ENCODE data around the gene MALRD1. TPM values are rescaled to one million over a fixed set of nuclear protein-coding genes. Genes with fewer than 3 reads are reported as not detected.
"Not testable (repeated sequence)": the region's sequence is repeated elsewhere in the genome, so short reads cannot be mapped to it uniquely, and the experiment has no call there.

Gene MALRD1
- total RNA-seq, 4 donors from 2014 or later, result 0.94 to 4.5 (median 2.3) TPM; not detected in 1

DNA sequence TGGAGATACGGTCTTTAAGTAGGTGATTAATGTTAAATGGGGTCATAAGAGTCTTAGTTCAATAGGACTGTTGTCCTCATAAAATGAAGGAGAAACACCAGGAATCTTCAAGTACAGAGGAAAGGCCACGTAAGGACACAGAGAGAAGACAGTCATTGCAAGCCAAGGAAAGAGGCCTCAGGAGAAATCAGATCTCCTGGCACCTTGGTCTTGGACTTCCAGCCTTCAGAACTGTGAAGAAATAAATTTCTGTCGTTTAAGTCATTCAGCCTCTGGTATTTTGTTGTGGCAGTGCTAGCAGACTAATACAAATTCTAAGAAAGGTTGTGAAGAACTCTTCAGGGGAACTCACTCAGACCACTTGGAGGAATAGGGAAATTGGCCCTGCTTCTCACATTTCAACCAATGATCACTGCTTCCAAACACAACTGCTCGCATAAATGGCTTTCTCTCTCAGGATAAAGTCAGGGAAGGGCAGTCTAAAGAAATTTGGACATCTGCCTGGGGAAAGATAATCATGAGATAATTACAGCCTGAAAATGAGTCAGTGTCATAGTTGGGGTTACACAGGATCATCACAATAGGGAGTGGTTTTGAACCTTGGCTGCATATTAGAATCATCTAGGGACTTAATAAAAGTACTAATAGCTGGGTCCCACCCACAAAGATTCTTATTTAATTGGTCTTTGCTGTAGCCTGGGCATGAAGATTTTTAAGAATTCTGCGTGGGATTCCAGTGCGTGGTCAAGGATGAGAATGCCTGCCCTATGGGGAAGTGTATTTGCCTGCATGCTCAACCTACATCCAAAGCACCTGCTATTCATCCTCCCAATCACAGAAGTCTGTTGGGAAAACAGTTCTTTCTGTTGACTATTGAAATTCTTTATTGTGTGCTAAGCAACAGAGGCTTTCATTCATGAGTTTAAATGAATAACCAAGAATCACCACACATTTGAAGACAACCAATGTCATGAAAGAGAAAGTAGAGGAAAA is 457.0 kb downstream of the MALRD1 start:
- 61 to 67% methylated on average over 6 of the region's 6 CpGs for WGBS, 2 donors
- Histone ChIP-seq H3K36me3 (no peaks in the 10 kb centered on the region), H3K4me3 (replicated peaks in 1 of 3) (no peak overlapping the region), H3K9me3 (no peaks in the 10 kb centered on the region), H3K4me1 (no peaks in the 10 kb centered on the region), H3K27ac (no peak overlapping the region), H3K27me3 (no peaks in the 10 kb centered on the region)
- TF ChIP-seq, protein P1, sequence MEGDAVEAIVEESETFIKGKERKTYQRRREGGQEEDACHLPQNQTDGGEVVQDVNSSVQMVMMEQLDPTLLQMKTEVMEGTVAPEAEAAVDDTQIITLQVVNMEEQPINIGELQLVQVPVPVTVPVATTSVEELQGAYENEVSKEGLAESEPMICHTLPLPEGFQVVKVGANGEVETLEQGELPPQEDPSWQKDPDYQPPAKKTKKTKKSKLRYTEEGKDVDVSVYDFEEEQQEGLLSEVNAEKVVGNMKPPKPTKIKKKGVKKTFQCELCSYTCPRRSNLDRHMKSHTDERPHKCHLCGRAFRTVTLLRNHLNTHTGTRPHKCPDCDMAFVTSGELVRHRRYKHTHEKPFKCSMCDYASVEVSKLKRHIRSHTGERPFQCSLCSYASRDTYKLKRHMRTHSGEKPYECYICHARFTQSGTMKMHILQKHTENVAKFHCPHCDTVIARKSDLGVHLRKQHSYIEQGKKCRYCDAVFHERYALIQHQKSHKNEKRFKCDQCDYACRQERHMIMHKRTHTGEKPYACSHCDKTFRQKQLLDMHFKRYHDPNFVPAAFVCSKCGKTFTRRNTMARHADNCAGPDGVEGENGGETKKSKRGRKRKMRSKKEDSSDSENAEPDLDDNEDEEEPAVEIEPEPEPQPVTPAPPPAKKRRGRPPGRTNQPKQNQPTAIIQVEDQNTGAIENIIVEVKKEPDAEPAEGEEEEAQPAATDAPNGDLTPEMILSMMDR (IDR thresholded peaks at IDR 0.05), result no peak
- TF ChIP-seq POLR2A (IDR thresholded peaks at IDR 0.05), result no peak
- intact Hi-C loops (cut with DNase I), result no loop called here
- DNase-seq, result no peak

DNA sequence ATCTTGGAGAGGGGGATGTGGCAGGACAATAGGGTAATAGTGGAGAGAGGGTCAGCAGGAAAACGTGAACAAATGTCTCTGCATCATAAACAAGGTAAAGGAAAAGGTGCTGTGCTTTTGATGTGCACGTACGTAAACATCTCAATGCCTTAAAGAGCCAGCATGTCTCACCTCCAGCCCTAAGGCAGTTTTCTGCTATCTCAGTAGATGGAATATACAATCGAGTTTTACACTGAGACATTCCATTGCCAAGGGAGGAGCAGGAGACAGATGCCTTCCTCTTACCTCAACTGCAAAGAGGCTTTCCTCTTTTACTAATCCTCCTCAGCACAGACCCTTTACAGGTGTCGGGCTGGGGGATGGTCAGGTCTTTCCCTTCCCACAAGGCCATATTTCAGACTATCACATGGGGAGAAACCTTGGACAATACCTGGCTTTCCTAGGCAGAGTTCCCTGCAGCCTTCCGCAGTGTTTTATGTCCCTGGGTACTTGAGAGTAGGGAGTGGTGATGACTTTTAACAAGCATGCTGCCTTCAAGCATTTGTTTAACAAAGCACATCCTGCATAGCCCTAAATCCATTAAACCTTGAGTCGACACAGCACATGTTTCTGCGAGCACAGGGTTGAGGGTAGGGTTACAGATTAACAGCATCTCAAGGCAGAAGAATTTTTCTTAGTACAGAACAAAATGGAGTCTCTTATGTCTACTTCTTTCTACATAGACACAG is 461.6 kb downstream of the MALRD1 start:
- H3K27ac ChIP-seq; H3K9me3 ChIP-seq; H3K4me1 ChIP-seq; H3K27me3 ChIP-seq; intact Hi-C loops (cut with DNase I); DNase-seq; H3K36me3 ChIP-seq; H3K4me3 ChIP-seq (replicated peaks in 1 of 3): not testable (repeated sequence)
- WGBS, 2 donors, result 45% methylated on average over 8 of the region's 8 CpGs

DNA sequence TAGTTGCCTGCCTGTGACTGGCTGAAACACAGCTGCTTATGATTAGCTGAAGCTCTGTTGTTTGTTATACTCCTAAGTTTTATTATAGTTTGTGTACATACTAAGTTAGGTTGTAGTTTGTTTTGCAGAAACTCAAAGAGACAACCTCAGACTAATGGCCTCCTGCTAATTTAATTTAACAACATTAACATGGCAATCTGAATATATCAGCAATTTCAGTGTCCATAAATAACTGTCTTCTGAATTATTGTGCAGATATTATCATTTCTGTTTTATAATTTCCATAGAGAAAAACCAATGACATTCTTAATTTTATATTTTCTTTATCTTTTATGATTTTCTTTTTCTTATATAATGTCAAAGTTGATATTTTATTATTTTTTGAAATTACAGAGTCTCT is 469.5 kb downstream of the MALRD1 start:
- Histone ChIP-seq H3K4me3 (replicated peaks in 1 of 3) (no peak overlapping the region), H3K36me3 (no peaks in the 10 kb centered on the region), H3K27ac (no peak overlapping the region), H3K27me3 (no peaks in the 10 kb centered on the region), H3K9me3 (no peaks in the 10 kb centered on the region), H3K4me1 (no peaks in the 10 kb centered on the region)
- intact Hi-C loops (cut with DNase I), result no loop called here
- TF ChIP-seq, protein P1 (IDR thresholded peaks at IDR 0.05), result no peak
- no peak for TF ChIP-seq POLR2A (IDR thresholded peaks at IDR 0.05)
- DNase-seq, result no peak

DNA sequence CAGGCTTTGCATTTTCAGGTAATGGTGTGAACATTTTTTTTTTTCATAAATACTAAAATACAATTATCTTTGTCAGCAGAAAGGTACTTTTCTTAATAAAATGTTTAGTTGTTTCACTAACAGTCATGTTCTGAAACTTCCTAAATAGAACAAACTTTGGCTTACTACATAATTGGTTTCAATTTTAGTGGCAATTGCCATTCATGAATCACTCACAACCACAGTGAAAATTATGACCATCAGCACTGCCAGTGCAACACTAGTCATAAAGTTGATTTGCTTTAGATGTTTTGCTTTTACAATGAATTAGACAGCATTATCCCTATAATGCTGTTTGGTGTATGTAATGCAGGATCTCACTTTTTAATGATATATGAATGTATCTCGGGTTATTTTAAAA is 470.0 kb downstream of the MALRD1 start:
- 33 to 93% methylated on average over 1 of the region's 1 CpG for WGBS, 2 donors

DNA sequence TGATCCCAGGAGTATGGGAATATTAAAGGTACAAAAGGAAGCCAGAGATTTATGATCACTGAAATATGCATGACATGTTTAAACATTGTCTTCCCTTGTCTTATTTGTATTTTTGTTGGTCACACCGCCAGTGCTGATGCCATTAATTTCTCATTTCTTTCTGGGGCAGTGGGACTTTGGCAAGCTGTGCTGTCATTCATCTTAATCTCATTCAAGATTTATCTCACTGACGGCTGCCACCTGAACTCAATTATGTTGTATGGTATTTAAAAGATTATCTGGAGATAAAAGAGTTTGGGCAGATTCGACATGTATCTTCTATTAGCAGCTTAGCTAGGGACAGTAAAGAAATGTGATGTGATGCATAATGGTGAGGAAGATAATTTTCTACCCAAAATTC is 482.7 kb downstream of the MALRD1 start:
- TF ChIP-seq, protein P1 (IDR thresholded peaks at IDR 0.05), result no peak
- no peak for TF ChIP-seq POLR2A (IDR thresholded peaks at IDR 0.05)
- no peaks in the 10 kb centered on the region for H3K9me3 ChIP-seq
- 55 to 61% methylated on average over 3 of the region's 3 CpGs for WGBS, 2 donors
- no peak overlapping the region for H3K27ac ChIP-seq
- intact Hi-C loops (cut with DNase I), result no loop called here
- DNase-seq, result no peak
- no peak overlapping the region for H3K4me3 ChIP-seq (replicated peaks in 1 of 3)
- no peaks in the 10 kb centered on the region for H3K36me3 ChIP-seq
- H3K4me1 ChIP-seq, result no peaks in the 10 kb centered on the region
- H3K27me3 ChIP-seq, result no peaks in the 10 kb centered on the region

More for the DNA sequence above, 470.0 kb downstream of the MALRD1 start:
- Histone ChIP-seq H3K4me3 (replicated peaks in 1 of 3) (no peak overlapping the region), H3K27ac (no peak overlapping the region), H3K4me1 (no peaks in the 10 kb centered on the region), H3K9me3 (no peaks in the 10 kb centered on the region), H3K36me3 (no peaks in the 10 kb centered on the region), H3K27me3 (no peaks in the 10 kb centered on the region)
- DNase-seq, result no peak
- intact Hi-C loops (cut with DNase I), result no loop called here
- TF ChIP-seq POLR2A (IDR thresholded peaks at IDR 0.05), result no peak
- TF ChIP-seq, protein P1 (IDR thresholded peaks at IDR 0.05), result no peak

Measured in thyroid gland (tissue), 4 donors.